ENCODE data around the gene BAG5.
"Not testable (repeated sequence)": the region's sequence is repeated elsewhere in the genome, so short reads cannot be mapped to it uniquely, and the experiment has no call there.

Gene BAG5

GRCh38 chr14:103562429-103563225 lies at the start of gene BAG5, which contains the start of gene COA8:
Gene BAG5, minus strand, starts transcription at chr14:103562657. Its CDS starts 1,493 bp downstream, at chr14:103561164.
Gene COA8, plus strand, starts transcription at chr14:103562960. Its CDS starts 42 bp downstream, at chr14:103563002.
- Histone ChIP-seq H3K9me3 (ENCODE audit: severe bottlenecking) (no peaks in the 10 kb centered on the region), H3K27me3 (ENCODE audit: insufficient read depth, low read depth, severe bottlenecking) (no peaks in the 10 kb centered on the region), H3K4me3 (ENCODE audit: low read depth, low read length) (peak within 1 kb of the TSS; percentile 73), H3K27ac (peak within 1 kb of the TSS; percentile 90), H3K36me3 (peaks cover 40% of the 10 kb centered on the region)
- DNase-seq: peak; percentile 92
- TF ChIP-seq CTCF (IDR thresholded peaks at IDR 0.05; ENCODE audit: low read depth, low read length): no peak

- Histone ChIP-seq H3K4me3 (ENCODE audit: low read depth, low read length) (no peak overlapping the region), H3K36me3 (no peaks in the 10 kb centered on the region), H3K9me3 (ENCODE audit: severe bottlenecking) (peaks cover 6% of the 10 kb centered on the region), H3K27ac (no peak overlapping the region), H3K27me3 (ENCODE audit: insufficient read depth, low read depth, severe bottlenecking) (no peaks in the 10 kb centered on the region)
- TF ChIP-seq CTCF (IDR thresholded peaks at IDR 0.05; ENCODE audit: low read depth, low read length): no peak
- DNase-seq: no peak
Observed at GRCh38 chr14:103611215-103611614, 48.8 kb upstream of the BAG5 start.

- H3K36me3 ChIP-seq; H3K4me3 ChIP-seq (ENCODE audit: low read depth, low read length); DNase-seq; H3K9me3 ChIP-seq (ENCODE audit: severe bottlenecking); H3K27ac ChIP-seq; H3K27me3 ChIP-seq (ENCODE audit: insufficient read depth, low read depth, severe bottlenecking): not testable (repeated sequence)
Observed at GRCh38 chr14:103609081-103609480, 46.6 kb upstream of the BAG5 start.

DNA sequence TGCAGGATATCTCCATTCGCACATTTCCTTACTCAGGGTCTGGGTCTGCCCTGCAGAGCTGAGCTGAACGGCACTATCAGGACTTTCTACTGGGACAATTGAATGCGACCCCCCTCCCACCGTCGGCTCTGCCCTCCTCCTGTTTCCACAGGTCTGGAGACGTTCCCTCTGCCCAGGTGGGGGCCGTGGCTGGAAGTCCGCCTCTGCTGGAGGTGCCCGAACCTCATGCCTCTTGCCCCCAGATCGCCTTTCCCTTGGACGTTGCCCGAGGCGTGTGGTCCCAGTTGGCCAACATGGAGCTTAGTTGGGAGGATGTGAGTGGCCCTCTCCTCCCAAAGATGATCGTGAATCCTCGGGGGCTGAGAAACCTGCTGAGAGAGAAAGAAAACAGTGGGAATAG lies 45.4 kb upstream of the BAG5 start:
- TF ChIP-seq CTCF (IDR thresholded peaks at IDR 0.05; ENCODE audit: low read depth, low read length): no peak
- no peak for DNase-seq
- Histone ChIP-seq H3K4me3 (ENCODE audit: low read depth, low read length) (no peak overlapping the region), H3K27me3 (ENCODE audit: insufficient read depth, low read depth, severe bottlenecking) (no peaks in the 10 kb centered on the region), H3K27ac (no peak overlapping the region), H3K9me3 (ENCODE audit: severe bottlenecking) (peaks cover 6% of the 10 kb centered on the region), H3K36me3 (no peaks in the 10 kb centered on the region)

DNA sequence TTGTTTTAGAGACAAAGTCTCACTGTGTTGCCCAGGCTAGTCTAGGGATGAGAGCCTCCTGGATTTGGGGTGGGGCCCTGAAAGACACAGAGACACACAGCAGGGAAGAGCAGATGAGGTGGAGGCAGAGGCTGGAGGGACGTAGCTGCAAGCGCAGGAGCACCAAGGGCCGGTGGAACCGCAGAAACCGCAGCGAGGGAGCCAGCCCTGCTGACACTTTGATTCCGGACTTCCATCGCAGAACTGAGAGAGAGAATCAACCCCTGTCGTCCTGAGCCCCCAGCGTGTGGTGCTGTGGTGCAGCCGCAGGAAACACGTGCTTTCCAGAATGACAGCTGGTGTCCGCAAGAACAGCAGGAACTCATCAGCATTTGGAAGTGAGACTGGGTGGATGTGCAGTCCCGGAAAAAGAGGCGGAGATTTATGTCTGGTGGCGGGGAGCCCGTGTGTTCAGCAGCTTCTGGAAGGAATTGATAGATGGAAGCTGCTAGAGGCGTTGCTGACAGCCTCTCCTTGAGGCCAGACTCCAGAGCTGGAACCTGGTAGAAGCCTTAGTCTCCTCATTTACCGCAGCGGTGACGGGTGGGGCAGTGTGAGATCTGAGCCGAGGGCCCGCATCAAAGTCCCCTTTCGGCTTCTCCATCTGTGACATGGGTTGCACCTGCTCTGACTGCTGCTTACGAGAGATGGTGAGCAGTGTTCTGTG lies 44.7 kb upstream of the BAG5 start:
- peak; percentile 83 for DNase-seq
- peak; percentile 65 for TF ChIP-seq CTCF (IDR thresholded peaks at IDR 0.05; ENCODE audit: low read depth, low read length)
- H3K4me3 ChIP-seq (ENCODE audit: low read depth, low read length): no peak overlapping the region

GRCh38 chr14:103604620-103605019 lies 42.2 kb upstream of the BAG5 start:
- H3K9me3 ChIP-seq (ENCODE audit: severe bottlenecking): no peaks in the 10 kb centered on the region
- H3K27me3 ChIP-seq (ENCODE audit: insufficient read depth, low read depth, severe bottlenecking): no peaks in the 10 kb centered on the region
- H3K4me3 ChIP-seq (ENCODE audit: low read depth, low read length): no peak overlapping the region
- no peaks in the 10 kb centered on the region for H3K36me3 ChIP-seq
- no peak for DNase-seq
- no peak overlapping the region for H3K27ac ChIP-seq
- TF ChIP-seq CTCF (IDR thresholded peaks at IDR 0.05; ENCODE audit: low read depth, low read length): no peak

More for the DNA sequence above, 44.7 kb upstream of the BAG5 start:
- H3K27me3 ChIP-seq (ENCODE audit: insufficient read depth, low read depth, severe bottlenecking): no peaks in the 10 kb centered on the region
- no peaks in the 10 kb centered on the region for H3K36me3 ChIP-seq
- peaks cover 6% of the 10 kb centered on the region for H3K9me3 ChIP-seq (ENCODE audit: severe bottlenecking)
- H3K27ac ChIP-seq: peak overlapping the region; percentile 49

All from WERI-Rb-1 (cell line).